ENCODE data around the gene KSR1. TPM values are rescaled to one million over a fixed set of nuclear protein-coding genes. Genes with fewer than 3 reads are reported as not detected.

KSR1 gene
- total RNA-seq, 2 donors from 2014 or later = 99.9 to 142 TPM

- peaks cover 76% of the 10 kb centered on the region for H3K4me1 ChIP-seq
- intact Hi-C loops (cut with DNase I) = no loop called here
- H3K9me3 ChIP-seq = no peaks in the 10 kb centered on the region
- H3K4me3 ChIP-seq = no peak overlapping the region
- DNase-seq = no peak
- no peaks in the 10 kb centered on the region for H3K27me3 ChIP-seq
- 64 to 70% methylated on average over 5 of the region's 5 CpGs for WGBS, 2 donors
- ATAC-seq = no peak
- H3K27ac ChIP-seq = no peak overlapping the region
- TF ChIP-seq CTCF (IDR thresholded peaks at IDR 0.05) (no peak), POLR2A (IDR thresholded peaks at IDR 0.05) (no peak)
- H3K36me3 ChIP-seq (replicated peaks in 1 of 2; ENCODE audit: insufficient read depth in 1 of 2, low read depth in 2 of 2) = no peaks in the 10 kb centered on the region
Measured at GRCh38 chr17:27555339-27555738, 99.1 kb downstream of the KSR1 start.

GRCh38 chr17:27558341-27558740 lies 102.1 kb downstream of the KSR1 start:
- no peak overlapping the region for H3K4me3 ChIP-seq
- intact Hi-C loops (cut with DNase I) = no loop called here
- H3K27ac ChIP-seq = peak overlapping the region in 3 of 4 donors; percentile 83 to 88 (median 84)
- DNase-seq (peak; percentile 58 to 74 (median 66)), ATAC-seq (peak; percentile 33)
- H3K4me1 ChIP-seq = peaks cover 76% of the 10 kb centered on the region
- H3K36me3 ChIP-seq (replicated peaks in 1 of 2; ENCODE audit: insufficient read depth in 1 of 2, low read depth in 2 of 2) = no peaks in the 10 kb centered on the region
- 46 to 63% methylated on average over 5 of the region's 5 CpGs for WGBS, 2 donors
- no peaks in the 10 kb centered on the region for H3K9me3 ChIP-seq
- H3K27me3 ChIP-seq = no peaks in the 10 kb centered on the region
- TF ChIP-seq POLR2A (IDR thresholded peaks at IDR 0.05) (no peak), CTCF (IDR thresholded peaks at IDR 0.05) (no peak)

- DNase-seq (peak in 2 of 4 donors; percentile 60 to 62), ATAC-seq (peak; percentile 15)
- Histone ChIP-seq H3K27ac (peak overlapping the region; percentile 60 to 88 (median 84)), H3K36me3 (replicated peaks in 1 of 2; ENCODE audit: insufficient read depth in 1 of 2, low read depth in 2 of 2) (no peaks in the 10 kb centered on the region), H3K9me3 (no peaks in the 10 kb centered on the region), H3K4me3 (no peak overlapping the region), H3K4me1 (peaks cover 71% of the 10 kb centered on the region), H3K27me3 (no peaks in the 10 kb centered on the region)
- 42 to 45% methylated on average over 11 to 12 of the region's 12 CpGs for WGBS, 2 donors
- intact Hi-C loops (cut with DNase I) = no loop called here
- TF ChIP-seq CTCF (IDR thresholded peaks at IDR 0.05) (no peak), POLR2A (IDR thresholded peaks at IDR 0.05) (peak in 1 of 3 donors; percentile 7)
Measured at GRCh38 chr17:27558842-27559505, 102.7 kb downstream of the KSR1 start.

- peak in 2 of 3 donors; percentile 36 to 39 for TF ChIP-seq POLR2A (IDR thresholded peaks at IDR 0.05)
- TF ChIP-seq CTCF (IDR thresholded peaks at IDR 0.05) = no peak
- H3K27me3 ChIP-seq = no peaks in the 10 kb centered on the region
- H3K4me1 ChIP-seq = peaks cover 63% of the 10 kb centered on the region
- no peaks in the 10 kb centered on the region for H3K9me3 ChIP-seq
- ATAC-seq (peak; percentile 78), DNase-seq (peak; percentile 66 to 79 (median 74))
- no peaks in the 10 kb centered on the region for H3K36me3 ChIP-seq (replicated peaks in 1 of 2; ENCODE audit: insufficient read depth in 1 of 2, low read depth in 2 of 2)
- H3K27ac ChIP-seq = peak overlapping the region; percentile 77 to 88 (median 84)
- intact Hi-C loops (cut with DNase I) = no loop called here
- no peak overlapping the region for H3K4me3 ChIP-seq
- 48 to 50% methylated on average over 22 of the region's 22 CpGs for WGBS, 2 donors
Measured at GRCh38 chr17:27559506-27560481, 103.5 kb downstream of the KSR1 start.
